Left ventricle myocardium inferior (tissue), 1 donor: ENCODE measurements around the gene AXIN1. TPM values are rescaled to one million over a fixed set of nuclear protein-coding genes. Genes with fewer than 3 reads are reported as not detected.

Experiments used
- DNase-seq: peaks from one replicate; pipeline ENCODE4 v3.0.0-alpha.2; 2020
- H3K27ac ChIP-seq: fragments of 200-600 bp; replicated peaks from 2 replicates; pipeline ENCODE4 v1.8.0; 2021
- H3K27me3 ChIP-seq: fragments of 200-600 bp; 2 replicates; pipeline ENCODE4 v1.8.0; 2021; ENCODE audit warnings: low read depth
- H3K36me3 ChIP-seq: fragments of 200-600 bp; 2 replicates; pipeline ENCODE4 v1.8.0; 2021
- H3K4me1 ChIP-seq: fragments of 200-600 bp; 2 replicates; pipeline ENCODE4 v1.8.0; 2021
- H3K4me3 ChIP-seq: fragments of 200-600 bp; 2 replicates; pipeline ENCODE4 v1.8.0; 2021; ENCODE audit warnings: mild to moderate bottlenecking, moderate library complexity
- H3K9me3 ChIP-seq: fragments of 200-600 bp; replicated peaks from 2 replicates; pipeline ENCODE4 v1.8.0; 2021
- CTCF ChIP-seq: fragments of 200-600 bp; IDR thresholded peaks from 2 replicates; pipeline ENCODE4 v1.8.0; 2021; ENCODE audit warnings: antibody characterized with exemption, mild to moderate bottlenecking, borderline replicate concordance
- intact Hi-C: fragments of 100-400 bp; cut with micrococcal nuclease; formaldehyde crosslinking; loops from one replicate; pipeline ENCODE4 v1.11.0; 2022
- total RNA-seq: library from RNA; stranded (reverse); fragmentation: NEBNext Ultra II Directional; extraction: Animal tissue kit (Norgen Biotek cat#: 25700); gene quantifications from one replicate; pipeline ENCODE4 v1.2.1, GENCODE V29; 2021
- donor health status: DM: no; HTN: yes; CAD: no; lungs with severe emphysema.

The AXIN1 gene
- total RNA-seq, 1 donor from 2014 or later: 12.2 TPM

- peak within 1 kb of the TSS; percentile 64 for H3K4me3 ChIP-seq
- H3K27ac ChIP-seq: no peak within 1 kb of the TSS
- TF ChIP-seq CTCF: no peak
- H3K27me3 ChIP-seq: peaks cover 20% of the 10 kb centered on the region
- no peaks in the 10 kb centered on the region for H3K9me3 ChIP-seq
- H3K36me3 ChIP-seq: no peaks in the 10 kb centered on the region
- H3K4me1 ChIP-seq: peaks cover 29% of the 10 kb centered on the region
- DNase-seq: no peak
- intact Hi-C loops: no loop called here
Measured at GRCh38 chr16:280552-280951, 72.0 kb downstream of the AXIN1 start, which contains the start of gene ARHGDIG. Gene ARHGDIG (plus strand): TSS chr16:280591. CDS start chr16:280681, 90 bp downstream.

GRCh38 chr16:280005-280460 lies 72.5 kb downstream of the AXIN1 start:
- DNase-seq: no peak
- Histone ChIP-seq H3K4me3 (peak overlapping the region; percentile 61), H3K27ac (no peak overlapping the region), H3K9me3 (no peaks in the 10 kb centered on the region), H3K27me3 (peaks cover 20% of the 10 kb centered on the region), H3K4me1 (peaks cover 35% of the 10 kb centered on the region), H3K36me3 (no peaks in the 10 kb centered on the region)
- intact Hi-C loops: no loop called here
- no peak for TF ChIP-seq CTCF

- no peak overlapping the region for H3K4me3 ChIP-seq
- no peaks in the 10 kb centered on the region for H3K9me3 ChIP-seq
- no peak for DNase-seq
- intact Hi-C loops: no loop called here
- no peak for TF ChIP-seq CTCF
- peaks cover 23% of the 10 kb centered on the region for H3K27me3 ChIP-seq
- H3K27ac ChIP-seq: no peak overlapping the region
- no peaks in the 10 kb centered on the region for H3K36me3 ChIP-seq
- H3K4me1 ChIP-seq: peaks cover 40% of the 10 kb centered on the region
Measured at GRCh38 chr16:279531-279930, 73.0 kb downstream of the AXIN1 start.

GRCh38 chr16:278863-279366 lies 73.6 kb downstream of the AXIN1 start:
- DNase-seq: no peak
- Histone ChIP-seq H3K4me3 (no peak overlapping the region), H3K27me3 (peaks cover 27% of the 10 kb centered on the region), H3K27ac (no peak overlapping the region), H3K9me3 (no peaks in the 10 kb centered on the region), H3K4me1 (peaks cover 41% of the 10 kb centered on the region), H3K36me3 (no peaks in the 10 kb centered on the region)
- TF ChIP-seq CTCF: no peak
- intact Hi-C loops: no loop called here

GRCh38 chr16:276426-277077 lies 76.0 kb downstream of the AXIN1 start:
- Histone ChIP-seq H3K4me1 (peaks cover 40% of the 10 kb centered on the region), H3K4me3 (peak overlapping the region; percentile 75), H3K36me3 (no peaks in the 10 kb centered on the region), H3K27me3 (peaks cover 27% of the 10 kb centered on the region), H3K27ac (no peak overlapping the region), H3K9me3 (no peaks in the 10 kb centered on the region)
- no peak for TF ChIP-seq CTCF
- no peak for DNase-seq
- intact Hi-C loops: no loop called here
